GM18511 (cell line): Measurements from ENCODE around the gene NFIA.

Experiments used
- ATAC-seq: cut with Tn5 transposase; IDR thresholded peaks from one replicate; pipeline ENCODE4 v1.9.1; 2021; ENCODE audit warnings: mild to moderate bottlenecking, moderate library complexity; ENCODE audit not compliant: unreplicated experiment

NFIA gene

GRCh38 chr1:61208172-61208571 lies 125.8 kb downstream of the NFIA start:
- no peak for ATAC-seq

- ATAC-seq: no peak
Observed at GRCh38 chr1:61208831-61209230, 126.5 kb downstream of the NFIA start.

- no peak for ATAC-seq
Observed at GRCh38 chr1:61210435-61211154, 128.2 kb downstream of the NFIA start.

DNA sequence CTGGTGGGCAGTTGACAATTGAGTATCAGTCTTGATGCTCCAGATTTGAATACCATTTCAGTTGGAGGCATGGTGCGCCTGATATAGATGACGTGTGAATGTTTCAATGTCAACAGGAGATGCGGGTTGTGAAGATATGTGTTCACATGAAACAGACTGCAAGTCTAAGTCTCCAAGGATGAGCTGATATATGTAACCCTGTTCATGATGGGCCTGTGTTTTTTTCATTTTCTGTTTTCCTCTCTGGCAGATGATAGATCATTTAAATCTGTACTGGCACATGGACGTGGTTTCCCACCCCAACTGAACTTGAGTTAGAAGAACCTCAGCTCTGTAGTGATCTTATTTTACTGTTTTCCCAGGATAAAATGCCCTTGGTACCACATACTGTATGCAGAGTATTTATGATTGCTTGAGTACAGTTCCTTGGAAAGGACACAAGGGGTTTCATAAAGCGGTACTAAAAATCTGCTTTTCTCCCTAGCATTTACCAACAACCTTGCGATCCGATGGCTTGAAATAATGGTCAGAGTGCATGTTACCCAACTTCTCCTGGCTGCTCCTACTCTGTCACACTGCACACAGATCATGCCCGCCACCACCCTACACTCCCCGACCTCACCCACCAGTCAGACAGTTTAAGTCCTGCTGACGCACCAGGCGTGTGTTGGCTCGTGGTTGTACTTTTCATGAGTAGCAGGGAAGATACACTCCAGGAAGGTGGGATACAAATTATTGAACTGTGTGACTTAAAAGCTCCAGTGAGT lies 131.1 kb downstream of the NFIA start:
- no peak for ATAC-seq

DNA sequence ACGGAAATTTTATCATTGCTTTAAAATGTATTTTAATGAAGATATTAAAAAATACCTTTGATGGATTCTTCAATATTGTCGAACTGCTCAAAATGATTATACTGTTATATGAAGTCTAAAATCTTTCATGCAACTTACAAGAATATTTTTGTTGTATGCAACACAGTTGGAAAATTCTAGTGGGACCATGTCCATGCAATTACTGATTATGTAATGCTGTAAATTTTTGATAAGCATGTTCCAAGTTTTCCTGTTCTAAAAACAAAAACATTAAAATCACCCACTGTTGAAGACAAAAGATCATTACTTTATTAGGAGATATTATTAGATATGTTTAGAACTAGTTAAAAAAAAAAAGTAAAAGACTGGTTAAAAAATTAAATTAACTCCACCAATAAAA lies 132.8 kb downstream of the NFIA start:
- ATAC-seq: no peak

- no peak for ATAC-seq
Observed at GRCh38 chr1:61215676-61216289, 133.4 kb downstream of the NFIA start.

- no peak for ATAC-seq
Observed at GRCh38 chr1:61220536-61220935, 138.2 kb downstream of the NFIA start.

DNA sequence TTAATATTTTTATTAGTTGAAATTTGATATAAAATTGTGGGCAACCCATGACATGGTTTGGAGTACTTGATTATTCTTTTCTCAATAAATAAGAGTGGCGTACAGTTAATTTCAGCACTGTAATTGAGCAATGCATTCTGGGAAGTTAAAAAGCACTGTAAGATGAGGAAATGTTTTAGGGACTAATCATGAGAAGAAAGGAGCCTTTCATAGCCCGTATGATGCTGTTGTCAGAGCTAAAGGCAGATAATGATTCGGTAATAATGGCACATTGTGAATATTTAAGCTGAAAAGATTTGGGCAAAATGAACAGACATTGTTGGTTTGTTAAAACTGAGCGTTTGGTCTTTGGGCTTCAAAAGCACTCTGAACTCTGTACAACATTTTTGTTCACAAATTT lies 139.3 kb downstream of the NFIA start:
- ATAC-seq: no peak

DNA sequence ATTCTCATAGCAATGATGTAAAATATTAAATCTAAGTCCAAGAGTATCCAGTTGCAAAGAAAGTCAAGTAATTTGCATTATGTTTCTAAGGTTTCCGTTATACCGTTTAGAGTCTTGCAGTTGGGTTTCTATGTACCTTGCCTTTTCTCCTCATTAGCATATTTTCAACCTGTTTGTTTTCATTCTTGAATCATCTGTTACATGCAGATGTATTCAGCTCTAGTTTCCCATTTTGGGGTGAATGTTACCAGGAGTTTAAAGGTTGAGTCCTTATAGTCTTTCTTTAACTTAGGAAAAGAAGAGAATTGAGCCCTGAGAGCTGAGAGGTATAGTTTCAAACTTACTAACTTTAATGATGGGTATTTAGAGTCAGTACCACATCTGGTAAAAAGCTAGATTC lies 139.9 kb downstream of the NFIA start:
- ATAC-seq: no peak

DNA sequence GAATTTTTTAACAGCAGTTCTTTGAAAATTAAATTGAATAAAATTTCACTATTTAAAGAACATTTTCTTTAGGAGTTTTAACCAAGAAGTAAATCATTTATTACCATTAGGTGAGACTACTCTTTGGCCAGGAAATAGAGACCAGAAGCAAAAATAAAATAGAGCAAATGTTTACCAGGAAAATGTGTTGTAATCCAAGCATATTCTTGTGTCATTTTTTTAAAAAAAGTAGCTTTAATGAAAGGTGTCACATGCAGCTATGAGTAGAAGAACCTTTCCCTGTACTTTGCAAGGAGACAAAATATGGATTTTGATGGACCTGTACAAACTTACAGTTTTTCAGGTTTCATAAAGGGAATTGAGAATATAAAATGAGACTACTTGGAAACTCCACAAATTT lies 140.8 kb downstream of the NFIA start:
- no peak for ATAC-seq

GRCh38 chr1:61224609-61225008 lies 142.2 kb downstream of the NFIA start:
- ATAC-seq: no peak

- ATAC-seq: no peak
Observed at GRCh38 chr1:61225478-61225877, 143.1 kb downstream of the NFIA start.

GRCh38 chr1:61226791-61227567 lies 144.6 kb downstream of the NFIA start:
- no peak for ATAC-seq

- no peak for ATAC-seq
Observed at GRCh38 chr1:61227857-61228550, 145.6 kb downstream of the NFIA start.

DNA sequence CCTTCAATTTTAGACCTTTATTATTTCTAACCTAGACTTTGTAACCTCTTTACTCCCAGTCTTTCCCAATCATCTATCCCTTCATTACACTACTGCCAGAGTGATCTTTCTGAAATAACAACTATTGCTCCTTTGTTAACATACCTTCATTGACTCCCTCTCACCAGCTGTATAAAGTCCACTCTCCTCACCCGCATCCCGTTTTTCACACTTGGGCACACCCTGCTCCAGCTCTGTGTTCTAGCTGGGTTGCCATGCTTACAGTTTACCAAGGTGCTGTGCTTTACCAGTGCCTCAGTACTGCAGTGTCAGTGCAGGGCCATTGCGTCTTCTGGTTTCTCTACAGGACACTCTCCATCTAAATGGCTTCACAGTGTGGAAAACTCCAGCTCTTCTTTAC lies 148.2 kb downstream of the NFIA start:
- ATAC-seq: no peak

DNA sequence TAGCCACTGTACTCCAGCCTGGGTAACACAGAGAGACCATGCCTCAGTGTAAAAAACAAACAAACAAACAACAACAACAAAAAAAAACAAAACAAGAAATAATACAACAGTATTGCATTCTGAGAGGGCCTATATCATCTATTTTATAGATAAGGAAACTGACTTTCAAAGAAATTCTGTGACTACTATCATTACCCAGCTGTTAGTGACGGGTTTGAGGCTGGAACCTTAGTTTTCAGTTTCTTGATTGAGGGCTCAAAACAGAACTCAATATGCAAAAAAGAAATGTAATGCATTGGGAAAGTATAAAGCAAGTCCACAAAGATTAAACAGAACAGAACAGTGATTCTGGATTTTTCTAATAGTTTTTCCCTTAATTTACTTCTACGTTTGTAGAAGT lies 149.4 kb downstream of the NFIA start:
- ATAC-seq: no peak

GRCh38 chr1:61233121-61233660 lies 150.8 kb downstream of the NFIA start:
- ATAC-seq: no peak

DNA sequence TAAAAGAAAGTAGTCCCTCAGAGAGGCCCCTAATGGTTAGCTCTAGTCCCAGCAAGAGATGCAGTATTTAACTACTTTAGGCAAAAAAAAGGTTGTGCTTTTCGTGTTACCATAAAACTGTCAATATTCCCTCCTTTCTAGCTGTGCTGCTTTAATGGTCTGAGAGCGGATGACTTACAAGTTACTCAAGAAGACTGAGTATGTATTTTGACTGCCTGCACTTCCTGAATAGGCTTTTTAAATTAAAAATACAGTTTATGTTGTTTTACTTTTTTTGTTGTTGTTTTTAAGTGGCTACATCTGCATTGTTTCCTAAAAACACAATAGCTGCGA lies 152.2 kb downstream of the NFIA start:
- no peak for ATAC-seq

DNA sequence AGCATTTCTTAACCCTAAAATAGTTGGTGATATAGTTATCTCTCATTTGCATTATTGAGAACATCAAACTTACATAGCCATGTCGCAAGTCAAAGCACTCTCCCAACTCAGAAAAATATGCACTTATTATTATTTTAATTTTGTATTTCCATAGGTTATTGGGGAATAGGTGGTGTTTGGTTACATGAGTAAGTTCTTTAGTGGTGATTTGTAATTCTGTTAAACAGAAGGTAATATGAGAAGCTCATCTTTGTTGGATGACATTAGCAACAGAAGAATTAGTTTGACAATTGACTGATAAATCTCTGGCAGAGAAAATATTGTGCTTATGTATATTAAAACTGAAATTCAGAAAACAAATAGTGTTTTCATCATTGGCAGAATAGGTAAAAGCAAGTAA lies 154.8 kb downstream of the NFIA start:
- ATAC-seq: no peak

DNA sequence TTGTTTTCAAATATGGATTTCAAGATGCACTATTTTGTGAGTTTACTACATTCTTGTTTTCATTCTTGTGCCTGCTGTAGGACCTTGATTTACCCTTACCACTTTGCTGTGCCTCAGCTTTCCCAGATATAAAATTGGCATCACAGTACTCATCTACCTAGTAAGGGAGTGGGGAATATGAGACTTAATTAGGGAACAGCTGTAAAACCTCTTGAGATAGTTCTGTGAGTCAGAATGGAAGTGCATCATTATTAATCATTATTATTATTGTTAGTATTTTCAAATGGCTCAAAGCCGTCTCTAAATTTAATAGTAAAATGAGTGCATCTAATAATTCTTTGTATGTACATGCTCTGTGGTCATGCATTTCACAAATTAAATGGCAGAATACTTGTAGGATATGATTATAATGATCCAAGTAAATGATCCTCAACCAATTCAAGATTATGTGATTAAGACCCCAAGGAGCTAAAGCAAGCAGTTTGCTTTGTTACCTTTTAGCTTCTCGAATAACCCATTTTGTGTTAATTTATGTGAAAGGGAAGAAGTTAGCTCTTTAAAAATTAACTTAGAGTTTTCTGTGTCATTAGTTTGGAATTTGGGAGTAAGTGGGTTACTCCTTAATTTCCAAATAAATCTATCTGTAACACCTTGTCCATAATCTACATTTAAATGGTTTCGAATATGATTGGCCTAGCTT lies 155.4 kb downstream of the NFIA start:
- no peak for ATAC-seq
